ENCODE results near the gene HNRNPDL.
"Not testable (repeated sequence)": the region's sequence is repeated elsewhere in the genome, so short reads cannot be mapped to it uniquely, and the experiment has no call there.

The HNRNPDL gene

DNA sequence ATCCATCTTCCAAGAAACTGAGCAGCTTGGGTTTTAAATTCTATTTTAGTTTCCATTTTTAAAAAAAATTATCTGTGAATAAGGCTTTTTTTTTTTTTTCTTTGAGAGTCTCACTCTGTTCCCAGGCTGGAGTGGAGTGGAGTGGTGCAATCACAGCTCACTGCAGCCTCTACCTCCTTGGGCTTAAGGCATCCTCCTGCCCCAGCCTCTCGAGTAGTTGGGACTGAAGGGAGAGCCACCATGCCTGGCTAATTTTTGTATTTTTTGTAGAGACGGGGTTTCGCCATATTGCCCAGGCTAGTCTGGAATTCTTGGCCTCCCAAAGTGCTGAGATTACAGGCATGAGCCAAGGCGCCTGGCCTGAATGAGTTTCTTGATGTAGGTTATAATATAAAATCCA, 1.6 kb upstream of the HNRNPDL start:
- DNase-seq: no peak

GRCh38 chr4:82430964-82431745, 893 bp upstream of the HNRNPDL start:
- peak; percentile 32 for DNase-seq

GRCh38 chr4:82429728-82430192, 502 bp downstream of the HNRNPDL start:
- DNase-seq: peak; percentile 58

DNA sequence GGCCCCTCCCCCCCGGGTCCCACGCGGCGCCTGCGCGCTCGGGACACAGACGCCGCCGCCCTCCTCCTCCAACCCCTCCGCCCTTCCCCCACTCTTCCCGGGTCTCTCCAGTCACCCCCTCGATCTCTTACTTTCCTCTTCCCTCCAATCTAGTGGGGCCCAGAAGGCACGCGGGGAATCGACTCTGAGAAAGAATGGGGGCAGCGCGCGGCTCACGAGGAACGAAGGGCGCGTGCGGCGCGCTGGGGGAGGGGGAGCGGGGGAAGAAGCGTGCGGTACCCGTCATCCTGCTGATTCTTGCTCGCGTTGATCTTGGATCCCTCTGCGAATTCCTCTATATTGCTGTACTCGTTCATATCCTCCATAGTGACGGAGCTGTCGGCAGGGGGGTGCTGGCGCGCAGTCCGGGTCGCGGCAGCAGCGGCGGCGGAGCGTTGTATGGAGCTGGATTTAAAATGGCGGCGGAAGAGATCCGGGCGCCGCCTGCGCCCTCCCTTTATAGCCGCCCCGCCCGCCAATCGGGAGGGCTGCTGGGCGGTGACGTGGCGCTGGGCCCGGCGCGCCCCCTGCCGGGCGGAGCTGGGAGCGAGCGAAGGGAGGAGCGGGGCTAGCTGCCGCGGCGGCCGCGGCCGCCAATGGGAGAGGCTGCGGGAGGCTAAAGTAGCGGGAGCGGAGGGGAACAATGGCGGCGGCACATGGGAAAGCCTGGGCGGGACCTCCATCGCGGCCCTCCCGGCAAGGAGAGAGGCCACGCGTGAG, 1.1 kb downstream of the HNRNPDL start:
- DNase-seq: peak; percentile 93

DNA sequence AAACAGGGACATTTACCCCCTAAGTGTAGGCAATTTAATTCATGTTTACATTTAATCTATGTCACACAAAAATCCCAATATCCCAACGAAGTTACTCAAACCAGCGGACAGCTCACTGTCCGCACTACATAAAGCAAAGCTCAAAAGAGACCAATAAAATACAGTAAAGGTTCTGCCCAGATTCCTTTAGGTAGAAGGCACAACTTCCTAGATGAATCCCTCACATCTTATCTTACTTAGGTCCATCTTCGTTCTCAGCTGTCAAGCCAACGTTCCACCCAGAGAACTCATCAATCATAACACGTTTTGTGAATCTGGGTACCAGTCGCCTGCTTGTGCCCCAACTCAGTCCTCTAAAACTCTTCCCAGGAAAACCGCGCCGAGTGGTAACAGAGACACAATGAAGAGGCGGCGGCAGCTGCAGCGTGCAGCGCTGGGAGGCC, 1.7 kb downstream of the HNRNPDL start:
- DNase-seq: no peak

- DNase-seq: no peak
Observed at GRCh38 chr4:82425478-82425877, 4.8 kb downstream of the HNRNPDL start.

DNA sequence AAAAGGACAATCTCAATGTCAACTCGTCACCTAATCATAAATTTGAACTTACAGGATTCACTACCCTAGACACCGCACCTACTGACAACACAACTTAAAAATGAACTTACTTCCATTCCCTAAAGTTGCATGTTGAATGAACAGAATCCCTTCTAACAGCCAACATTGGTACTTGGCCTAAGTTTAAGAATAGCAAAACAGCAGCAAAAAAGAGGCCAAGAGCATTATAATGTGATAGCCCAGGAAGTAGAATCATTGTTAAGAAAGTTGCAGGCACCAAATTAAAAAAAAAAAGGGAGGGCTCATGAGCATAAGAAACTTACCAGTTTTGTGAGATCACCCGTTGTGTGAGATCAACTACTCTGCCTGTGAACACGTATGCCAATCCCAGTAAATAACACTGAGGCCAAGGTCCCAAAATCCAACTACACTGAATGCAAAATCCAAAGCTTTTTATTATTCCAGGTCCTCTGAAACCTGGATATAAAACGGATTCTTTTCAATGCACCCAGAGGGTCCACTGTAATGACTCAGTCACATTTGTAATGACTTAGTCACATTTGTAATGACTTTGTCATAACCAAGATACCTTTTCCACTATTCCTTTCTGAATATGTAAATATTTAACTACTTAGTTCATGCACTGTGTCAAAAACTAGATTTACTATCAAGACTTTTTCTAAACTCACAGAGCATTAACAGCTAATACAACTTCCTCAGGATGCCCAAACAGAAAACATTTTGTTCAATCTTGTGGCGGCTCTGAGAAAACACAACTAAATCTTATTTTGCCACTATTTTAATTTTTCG, 6.8 kb downstream of the HNRNPDL start:
- peak; percentile 78 for DNase-seq

GRCh38 chr4:82422616-82423015, 7.6 kb downstream of the HNRNPDL start:
- no peak for DNase-seq

DNA sequence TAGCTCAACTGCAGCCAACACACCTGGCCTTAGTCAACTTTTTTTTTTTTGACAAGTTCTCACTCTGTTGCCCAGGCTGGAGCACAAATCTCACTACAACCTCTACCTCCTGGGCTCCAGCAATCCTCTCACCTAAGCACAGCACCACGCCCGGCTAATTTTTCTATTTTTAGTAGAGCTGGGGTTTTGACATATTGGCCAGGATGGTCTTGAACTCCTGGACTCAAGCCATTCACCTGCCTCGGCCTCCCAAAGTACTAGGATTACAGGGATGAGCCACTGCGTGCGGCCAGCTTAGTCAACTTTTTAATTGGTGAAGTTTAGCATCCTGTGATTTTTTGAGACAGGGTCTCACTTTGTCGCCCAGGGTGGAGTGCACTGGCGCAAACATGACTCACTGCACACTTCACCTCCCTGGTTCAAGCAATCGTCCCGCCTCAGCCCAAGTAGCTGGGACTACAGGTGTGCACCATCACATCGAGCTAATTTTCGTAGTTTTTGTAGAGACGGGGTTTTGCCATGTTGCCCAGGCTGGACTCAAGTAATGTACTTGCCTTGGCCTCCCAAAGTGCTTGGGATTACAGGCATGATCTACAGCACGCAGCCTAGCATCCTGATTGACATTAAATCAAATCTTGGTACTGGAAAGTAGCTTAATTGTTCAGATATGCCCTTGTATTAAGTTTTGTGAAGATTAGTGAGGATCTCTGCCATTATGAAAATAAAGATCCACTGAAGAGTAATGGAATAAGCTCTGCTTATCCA, 8.3 kb downstream of the HNRNPDL start:
- DNase-seq: no peak

DNA sequence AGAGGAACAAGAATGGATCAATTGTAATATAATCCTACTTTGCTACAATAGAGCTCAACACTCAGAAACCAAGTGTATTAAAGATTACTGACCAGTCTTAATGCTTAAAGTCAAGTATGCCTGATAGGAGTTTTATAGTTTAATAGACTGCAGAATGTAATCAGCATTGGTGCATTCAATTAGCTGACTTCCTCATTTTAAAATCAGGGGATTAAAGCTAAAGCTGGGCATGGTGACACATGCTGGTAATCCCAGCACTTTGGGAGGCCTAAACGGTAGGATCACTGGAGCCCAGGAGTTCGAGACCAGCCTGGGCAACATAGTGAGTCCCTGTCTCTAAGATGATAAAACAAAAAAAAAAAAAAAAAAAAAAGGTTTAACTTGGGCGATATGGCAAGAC, 10.8 kb downstream of the HNRNPDL start:
- DNase-seq: no peak

- DNase-seq: no peak
Observed at GRCh38 chr4:82415922-82416365, 14.3 kb downstream of the HNRNPDL start.

GRCh38 chr4:82415061-82415460, 15.2 kb downstream of the HNRNPDL start:
- not testable (repeated sequence) for DNase-seq

DNA sequence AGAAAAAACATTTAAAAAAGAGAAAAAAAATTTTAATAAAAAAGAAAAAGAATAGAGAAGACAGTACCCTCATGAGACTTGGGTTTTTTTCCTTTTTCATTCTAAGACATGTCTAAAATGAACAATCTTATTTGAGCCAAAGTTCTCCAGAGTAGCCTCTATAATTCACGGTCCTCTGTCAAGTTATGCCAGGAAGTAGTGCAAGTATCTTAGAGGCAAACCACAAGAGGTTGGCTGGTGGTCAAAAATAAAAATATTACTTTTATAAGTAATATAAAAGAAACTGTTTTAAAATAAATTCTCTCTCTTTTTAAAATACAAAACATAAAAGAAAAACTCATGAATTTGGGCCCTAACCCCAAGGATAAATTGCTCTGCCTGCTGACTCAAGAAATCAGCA, 26.5 kb downstream of the HNRNPDL start:
- DNase-seq: no peak

DNA sequence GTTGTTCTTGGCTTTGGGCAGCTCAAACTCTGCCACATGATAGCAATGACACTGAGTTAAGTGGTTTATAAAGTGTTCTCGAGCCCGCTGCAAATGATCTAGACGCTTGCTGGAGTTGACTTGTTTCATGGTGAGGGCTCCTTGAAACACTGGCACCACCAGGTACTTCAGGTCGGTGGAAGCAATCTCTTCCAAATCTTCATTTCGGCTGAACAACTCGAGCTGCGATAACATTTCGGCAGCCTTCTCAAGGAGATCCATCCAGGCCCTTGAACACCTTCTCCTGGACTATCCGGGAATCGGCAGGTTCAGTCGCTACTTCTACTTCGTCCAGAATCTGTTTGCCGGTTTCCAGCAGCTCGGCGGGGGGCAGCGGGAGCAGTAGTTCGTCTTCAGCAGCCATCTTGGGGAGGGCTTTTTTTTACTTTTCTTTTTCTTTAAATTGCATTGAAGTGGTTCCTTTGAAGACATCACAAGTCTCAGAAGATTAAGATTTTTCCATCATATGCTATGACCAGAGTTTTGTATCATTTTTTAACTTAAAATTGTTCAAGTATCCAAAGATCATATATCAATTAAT, 28.0 kb downstream of the HNRNPDL start:
- no peak for DNase-seq

DNA sequence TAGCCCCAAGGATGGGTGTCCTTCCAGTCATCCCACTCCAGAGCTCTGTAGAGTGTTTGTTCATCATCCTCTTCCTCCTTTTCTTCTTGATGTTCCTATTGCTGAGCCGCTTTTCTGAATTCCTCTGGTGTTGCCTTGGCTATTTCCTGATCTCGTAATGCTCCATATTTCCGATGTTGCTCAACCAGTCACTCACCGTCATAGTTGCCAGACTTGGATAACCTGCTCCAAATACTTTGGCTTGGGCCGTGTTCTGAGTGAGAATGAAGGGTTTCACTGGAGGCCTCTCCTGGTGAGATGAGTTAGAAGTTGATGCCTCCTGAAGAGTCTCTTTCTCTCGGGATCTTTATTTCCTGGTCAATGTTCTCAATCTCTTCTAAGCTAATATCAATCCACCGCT, 28.7 kb downstream of the HNRNPDL start:
- DNase-seq: no peak

GRCh38 chr4:82398263-82398662, 32.0 kb downstream of the HNRNPDL start:
- DNase-seq: no peak

GRCh38 chr4:82397527-82397926, 32.7 kb downstream of the HNRNPDL start:
- DNase-seq: no peak

- DNase-seq: no peak
Observed at GRCh38 chr4:82394896-82395295, 35.4 kb downstream of the HNRNPDL start.

DNA sequence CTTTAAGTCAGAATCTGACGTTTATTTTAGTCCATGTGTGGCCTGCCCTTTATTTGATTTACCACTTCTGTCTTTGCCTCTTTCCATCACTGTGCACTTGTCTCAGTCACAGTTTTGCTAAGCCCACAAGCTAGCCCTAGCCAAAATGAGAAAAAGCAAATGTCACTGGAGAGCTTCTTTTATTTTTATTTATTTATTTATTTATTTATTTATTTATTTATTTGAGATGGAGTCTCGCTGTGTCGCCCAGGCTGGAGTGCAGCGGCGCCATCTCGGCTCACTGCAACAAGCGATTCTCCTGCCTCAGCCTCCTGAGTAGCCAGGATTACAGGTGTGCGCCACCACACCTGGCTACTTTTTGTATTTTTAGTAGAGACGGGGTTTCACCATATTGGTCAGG, 40.2 kb downstream of the HNRNPDL start:
- not testable (repeated sequence) for DNase-seq

- DNase-seq: no peak
Observed at GRCh38 chr4:82388405-82388804, 41.9 kb downstream of the HNRNPDL start.

GRCh38 chr4:82386312-82386711, 44.0 kb downstream of the HNRNPDL start:
- not testable (repeated sequence) for DNase-seq

GRCh38 chr4:82382751-82383150, 47.5 kb downstream of the HNRNPDL start:
- no peak for DNase-seq
